H9 (cell line): Measurements from ENCODE around the gene ARHGAP26. TPM values are rescaled to one million over a fixed set of nuclear protein-coding genes. Genes with fewer than 3 reads are reported as not detected.

Source experiments
- DNase-seq: peaks from one replicate; pipeline ENCODE4 v3.0.0-alpha.2; 2017
- H2AFZ ChIP-seq: one replicate; pipeline ENCODE4 v1.6.1; 2013; ENCODE audit warnings: mild to moderate bottlenecking, low read length, control low read depth, moderate library complexity
- H2AK5ac ChIP-seq: 2 replicates; pipeline ENCODE4 v1.6.1; 2013; ENCODE audit warnings: low read length, control low read depth, mixed read lengths; ENCODE audit not compliant: insufficient read length
- H2BK120ac ChIP-seq: one replicate; pipeline ENCODE4 v1.6.1; 2013; ENCODE audit warnings: low read depth, mild to moderate bottlenecking, low read length, control low read depth, inconsistent platforms; ENCODE audit not compliant: poor library complexity, severe bottlenecking
- H2BK12ac ChIP-seq: 2 replicates; pipeline ENCODE4 v1.6.1; 2013; ENCODE audit warnings: low read length, control low read depth, mixed read lengths, low read depth; ENCODE audit not compliant: insufficient read length
- H2BK15ac ChIP-seq: 2 replicates; pipeline ENCODE4 v1.6.1; 2013; ENCODE audit warnings: low read depth, low read length, control low read depth
- H2BK20ac ChIP-seq: one replicate; pipeline ENCODE4 v1.6.1; 2013; ENCODE audit warnings: low read depth, mild to moderate bottlenecking, low read length, control low read depth, inconsistent platforms; ENCODE audit not compliant: poor library complexity, severe bottlenecking
- H2BK5ac ChIP-seq: 2 replicates; pipeline ENCODE4 v1.6.1; 2013; ENCODE audit warnings: low read length, control low read depth, mixed read lengths; ENCODE audit not compliant: insufficient read length
- H3K14ac ChIP-seq: 2 replicates; pipeline ENCODE4 v1.6.1; 2013; ENCODE audit warnings: low read length, control low read depth; ENCODE audit not compliant: insufficient read depth
- H3K18ac ChIP-seq: 2 replicates; pipeline ENCODE4 v1.6.1; 2013; ENCODE audit warnings: low read depth, mild to moderate bottlenecking, mixed read lengths, low read length, control low read depth; ENCODE audit not compliant: insufficient read length
- H3K23ac ChIP-seq: 2 replicates; pipeline ENCODE4 v1.6.1; 2013; ENCODE audit warnings: low read length, control low read depth, mixed read lengths, low read depth; ENCODE audit not compliant: insufficient read length
- H3K23me2 ChIP-seq: 2 replicates; pipeline ENCODE4 v1.6.1; 2013; ENCODE audit warnings: low read depth, mild to moderate bottlenecking, mixed read lengths, low read length, control low read depth; ENCODE audit not compliant: insufficient read length, poor library complexity, severe bottlenecking
- H3K27ac ChIP-seq: 2 replicates; pipeline ENCODE4 v1.5.1; 2013; ENCODE audit warnings: low read length, control low read depth, mixed read lengths, low read depth; ENCODE audit not compliant: insufficient read length
- H3K27me3 ChIP-seq: 2 replicates; pipeline ENCODE4 v1.6.1; 2013; ENCODE audit warnings: low read length, control low read depth, inconsistent platforms; ENCODE audit not compliant: insufficient read depth
- H3K4ac ChIP-seq: 2 replicates; pipeline ENCODE4 v1.6.1; 2013; ENCODE audit warnings: low read depth, mild to moderate bottlenecking, control low read depth, inconsistent platforms, low read length, moderate library complexity
- H3K4me1 ChIP-seq: 2 replicates; pipeline ENCODE4 v1.6.1; 2013; ENCODE audit warnings: low read length, control low read depth, inconsistent platforms; ENCODE audit not compliant: insufficient read depth
- H3K4me2 ChIP-seq: 2 replicates; pipeline ENCODE4 v1.6.1; 2013; ENCODE audit warnings: low read length, control low read depth, mixed read lengths; ENCODE audit not compliant: insufficient read length, insufficient read depth
- H3K56ac ChIP-seq: 2 replicates; pipeline ENCODE4 v1.6.1; 2013; ENCODE audit warnings: low read depth, mild to moderate bottlenecking, mixed read lengths, low read length, control low read depth; ENCODE audit not compliant: insufficient read length
- H3K79me1 ChIP-seq: 2 replicates; pipeline ENCODE4 v1.6.1; 2013; ENCODE audit warnings: low read depth, mild to moderate bottlenecking, moderate library complexity, low read length, control low read depth, inconsistent platforms; ENCODE audit not compliant: insufficient read depth, poor library complexity, severe bottlenecking
- H3K79me2 ChIP-seq: 2 replicates; pipeline ENCODE4 v1.6.1; 2013; ENCODE audit warnings: low read length, control low read depth, inconsistent platforms; ENCODE audit not compliant: insufficient read depth
- H3K9ac ChIP-seq: 2 replicates; pipeline ENCODE4 v1.6.1; 2013; ENCODE audit warnings: low read length, control low read depth, mixed read lengths; ENCODE audit not compliant: insufficient read length; ENCODE audit errors: extremely low read depth
- H3K9me3 ChIP-seq: one replicate; pipeline ENCODE4 v1.6.1; 2013; ENCODE audit warnings: low read depth, low read length, inconsistent platforms; ENCODE audit not compliant: control insufficient read depth
- H3T11ph ChIP-seq: one replicate; pipeline ENCODE4 v1.6.1; 2013; ENCODE audit warnings: mild to moderate bottlenecking, low read length, control low read depth, inconsistent platforms
- H4K20me1 ChIP-seq: one replicate; pipeline ENCODE4 v1.6.1; 2013; ENCODE audit not compliant: control insufficient read depth, insufficient read length, insufficient read depth
- H4K5ac ChIP-seq: 2 replicates; pipeline ENCODE4 v1.6.1; 2013; ENCODE audit warnings: low read depth, mild to moderate bottlenecking, mixed read lengths, low read length, control low read depth; ENCODE audit not compliant: insufficient read length
- H4K8ac ChIP-seq: replicated peaks from 2 replicates; pipeline ENCODE4 v1.6.1; 2013; ENCODE audit warnings: low read length, control low read depth, mixed read lengths, low read depth; ENCODE audit not compliant: insufficient read length
- H4K91ac ChIP-seq: 2 replicates; pipeline ENCODE4 v1.6.1; 2013; ENCODE audit warnings: low read depth, mild to moderate bottlenecking, moderate library complexity, mixed read lengths, low read length, control low read depth; ENCODE audit not compliant: insufficient read length
- H3K27ac Mint-ChIP-seq, 3 experiments: 2 replicates in 2 of 3; 3 replicates in 1 of 3; pipeline ENCODE4 v1.8.0; 2020 to 2021; ENCODE audit warnings: mixed read lengths in 3 of 3, mild to moderate bottlenecking in 1 of 3, moderate library complexity in 1 of 3
- H3K27me3 Mint-ChIP-seq: 2 replicates; pipeline ENCODE4 v1.8.0; 2021; ENCODE audit warnings: low read depth, mild to moderate bottlenecking, moderate library complexity, mixed read lengths
- H3K36me3 Mint-ChIP-seq, 3 experiments: 2 replicates in 2 of 3; 3 replicates in 1 of 3; pipeline ENCODE4 v1.8.0; 2020 to 2021; ENCODE audit warnings: low read depth in 3 of 3, mixed read lengths in 3 of 3; ENCODE audit not compliant: insufficient read depth in 1 of 3
- H3K4me1 Mint-ChIP-seq, 2 experiments: 2 replicates each; pipeline ENCODE4 v1.8.0; 2020; ENCODE audit warnings: mixed read lengths in 2 of 2
- H3K4me3 Mint-ChIP-seq, 2 experiments: 2 replicates in 1 of 2; 3 replicates in 1 of 2; pipeline ENCODE4 v1.8.0; 2020 to 2021; ENCODE audit warnings: mild to moderate bottlenecking in 2 of 2, mixed read lengths in 2 of 2, moderate library complexity in 1 of 2
- H3K9me3 Mint-ChIP-seq, 2 experiments: 2 replicates in 1 of 2; 3 replicates in 1 of 2; pipeline ENCODE4 v1.8.0; 2020; ENCODE audit warnings: mild to moderate bottlenecking in 2 of 2, mixed read lengths in 2 of 2, moderate library complexity in 1 of 2
- CTCF ChIP-seq: fragments of 200-600 bp; sonication (generic); conservative IDR thresholded peaks from 3 replicates; pipeline ENCODE4 v1.8.0; 2021; ENCODE audit warnings: antibody characterized with exemption, mild to moderate bottlenecking
- WGBS: extraction: QIAGEN DNeasy Blood & Tissue Kit; methylation state at CpG from one replicate; pipeline ENCODE4 v1.1.7; 2013; ENCODE audit warnings: missing lambda C conversion rate, low lambda C conversion rate, mixed read lengths; ENCODE audit not compliant: insufficient read length; ENCODE audit errors: extremely low coverage; 5-methylcytosine and 5-hydroxymethylcytosine counted together
- total RNA-seq: library from RNA; stranded (reverse); gene quantifications from 2 replicates; pipeline ENCODE4 v1.2.1, GENCODE V29; 2021

The ARHGAP26 gene
- total RNA-seq, 1 experiment from 2014 or later, result 13.8 TPM

GRCh38 chr5:143134900-143135299 is 364.7 kb downstream of the ARHGAP26 start:
- H3K27ac Mint-ChIP-seq, result no peak overlapping the region
- no peaks in the 10 kb centered on the region for H3K9me3 Mint-ChIP-seq
- Histone ChIP-seq H3K27me3 (no peaks in the 10 kb centered on the region), H2AFZ (no peak overlapping the region), H3K4ac (no peak overlapping the region), H4K5ac (no peak overlapping the region), H3K14ac (no peak overlapping the region), H3K4me2 (no peak overlapping the region), H3K79me1 (no peaks in the 10 kb centered on the region), H4K91ac (no peak overlapping the region), H2BK15ac (no peak overlapping the region), H2BK20ac (no peak overlapping the region), H3K9ac (no peak overlapping the region), H2BK12ac (no peak overlapping the region), H3K79me2 (no peaks in the 10 kb centered on the region), H3K4me1 (no peaks in the 10 kb centered on the region), H3K23me2 (no peaks in the 10 kb centered on the region), H3K23ac (no peak overlapping the region), H2BK5ac (no peak overlapping the region), H3K27ac (no peak overlapping the region), H2BK120ac (no peak overlapping the region), H3K56ac (no peak overlapping the region), H4K20me1 (no peaks in the 10 kb centered on the region), H4K8ac (no peak overlapping the region), H2AK5ac (no peak overlapping the region), H3K18ac (no peak overlapping the region), H3K9me3 (no peaks in the 10 kb centered on the region), H3T11ph (no peak overlapping the region)
- DNase-seq, result no peak
- TF ChIP-seq CTCF, result no peak
- H3K27me3 Mint-ChIP-seq, result no peaks in the 10 kb centered on the region
- H3K4me3 Mint-ChIP-seq, result no peak overlapping the region
- H3K36me3 Mint-ChIP-seq, result 0 out of 7 replicates have a peak, but pooled peaks cover 0 to 2% (median 0%) of the 10 kb centered on the region in 3 experiments
- H3K4me1 Mint-ChIP-seq, result peaks cover 12 to 18% of the 10 kb centered on the region in 2 experiments
- WGBS, result no CpG with 5 or more reads among the region's 4 CpGs
